ENCODE results near the gene PPFIA2. TPM values are rescaled to one million over a fixed set of nuclear protein-coding genes. Genes with fewer than 3 reads are reported as not detected.

Gene PPFIA2
- total and polyA plus RNA-seq, 9 of the 15 experiments (the other 6 are each of a cell fraction or from before 2014, with no cell fraction given) = not detected

GRCh38 chr12:81403348-81403747, 355.8 kb downstream of the PPFIA2 start (continued):
- no peak for TF ChIP-seq REST (IDR thresholded peaks at IDR 0.05; ENCODE audit: borderline replicate concordance)
- no peak for TF ChIP-seq REST (CRISPR knock-in tag; IDR thresholded peaks at IDR 0.05; ENCODE audit: low read depth)
- TF ChIP-seq SMC3 (conservative IDR thresholded peaks at IDR 0.05; ENCODE audit: insufficient read depth, low read depth, low read length) = no peak
- TF ChIP-seq ZNF277 (CRISPR knock-in tag; IDR thresholded peaks at IDR 0.05; ENCODE audit: borderline replicate concordance) = no peak
- no peak for TF ChIP-seq ETS2 (tag; IDR thresholded peaks at IDR 0.05; ENCODE audit: borderline replicate concordance, poor library complexity, severe bottlenecking)
- TF ChIP-seq GTF3C2 (IDR thresholded peaks at IDR 0.05; ENCODE audit: borderline replicate concordance, extremely low read depth, insufficient read length) = no peak
